GM12874 (cell line): ENCODE results near the gene ACOT7.

Experiments used
- TF ChIP-seq, protein P1 (sequence below): IDR thresholded peaks from 2 replicates; pipeline ENCODE4 v1.5.1; 2011; ENCODE audit warnings: low read depth, mild to moderate bottlenecking, control low read depth, low read length, moderate library complexity; ENCODE audit not compliant: insufficient read depth

Gene ACOT7

DNA sequence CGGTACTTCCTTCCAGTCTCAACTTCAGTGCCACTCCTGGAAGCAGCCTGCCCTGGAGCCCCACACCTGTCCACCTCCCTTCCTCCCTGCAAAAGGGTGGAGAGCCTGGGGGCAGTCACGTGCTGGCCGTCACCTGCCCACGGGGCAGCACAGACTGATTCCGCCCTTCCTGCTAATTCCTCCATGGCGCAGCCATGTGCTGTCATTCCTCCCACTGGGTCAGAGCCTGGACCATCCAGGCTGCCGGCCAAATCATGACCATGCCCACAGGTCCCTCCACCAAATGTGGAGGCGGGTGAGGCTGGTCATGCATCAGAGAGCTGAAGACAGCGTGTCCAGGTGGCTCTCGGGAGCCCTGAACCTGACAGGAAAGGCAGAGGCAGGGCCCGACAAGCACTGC, 108.2 kb downstream of the ACOT7 start:
- TF ChIP-seq, protein P1, sequence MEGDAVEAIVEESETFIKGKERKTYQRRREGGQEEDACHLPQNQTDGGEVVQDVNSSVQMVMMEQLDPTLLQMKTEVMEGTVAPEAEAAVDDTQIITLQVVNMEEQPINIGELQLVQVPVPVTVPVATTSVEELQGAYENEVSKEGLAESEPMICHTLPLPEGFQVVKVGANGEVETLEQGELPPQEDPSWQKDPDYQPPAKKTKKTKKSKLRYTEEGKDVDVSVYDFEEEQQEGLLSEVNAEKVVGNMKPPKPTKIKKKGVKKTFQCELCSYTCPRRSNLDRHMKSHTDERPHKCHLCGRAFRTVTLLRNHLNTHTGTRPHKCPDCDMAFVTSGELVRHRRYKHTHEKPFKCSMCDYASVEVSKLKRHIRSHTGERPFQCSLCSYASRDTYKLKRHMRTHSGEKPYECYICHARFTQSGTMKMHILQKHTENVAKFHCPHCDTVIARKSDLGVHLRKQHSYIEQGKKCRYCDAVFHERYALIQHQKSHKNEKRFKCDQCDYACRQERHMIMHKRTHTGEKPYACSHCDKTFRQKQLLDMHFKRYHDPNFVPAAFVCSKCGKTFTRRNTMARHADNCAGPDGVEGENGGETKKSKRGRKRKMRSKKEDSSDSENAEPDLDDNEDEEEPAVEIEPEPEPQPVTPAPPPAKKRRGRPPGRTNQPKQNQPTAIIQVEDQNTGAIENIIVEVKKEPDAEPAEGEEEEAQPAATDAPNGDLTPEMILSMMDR: no peak

DNA sequence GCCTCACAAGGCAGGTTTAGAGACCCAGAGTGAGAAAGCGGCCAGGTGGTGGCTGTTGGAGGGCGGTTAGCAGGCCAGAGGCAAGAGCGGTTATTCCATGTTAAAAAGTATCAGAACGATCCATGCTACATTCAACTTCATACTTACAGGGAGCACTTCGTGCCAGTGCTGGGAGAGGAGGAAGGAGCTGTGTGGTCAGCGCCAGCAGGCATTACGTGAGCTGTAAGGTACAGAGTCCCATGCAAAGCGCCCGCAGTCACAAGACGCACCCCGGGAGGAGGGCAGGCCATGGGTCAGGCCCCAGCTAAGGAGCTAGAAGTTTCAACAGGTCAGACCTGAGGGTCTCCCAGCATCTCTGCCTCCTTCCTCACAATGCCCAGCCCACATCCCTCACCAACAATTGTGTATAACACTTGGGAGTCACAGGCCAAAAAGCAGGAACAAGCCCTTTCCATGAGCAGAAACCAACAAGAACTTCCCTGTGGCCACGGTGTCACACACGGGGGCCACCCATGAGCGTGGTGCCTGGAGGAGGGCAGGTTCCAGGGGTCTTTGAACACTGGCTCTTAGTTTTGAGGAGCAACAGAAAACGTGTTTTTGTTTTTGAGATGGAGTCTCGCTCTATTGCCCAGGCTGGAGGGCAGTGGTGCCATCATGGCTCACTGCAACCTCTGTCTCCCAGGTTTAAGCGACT, 110.8 kb downstream of the ACOT7 start:
- TF ChIP-seq, protein P1: no peak

DNA sequence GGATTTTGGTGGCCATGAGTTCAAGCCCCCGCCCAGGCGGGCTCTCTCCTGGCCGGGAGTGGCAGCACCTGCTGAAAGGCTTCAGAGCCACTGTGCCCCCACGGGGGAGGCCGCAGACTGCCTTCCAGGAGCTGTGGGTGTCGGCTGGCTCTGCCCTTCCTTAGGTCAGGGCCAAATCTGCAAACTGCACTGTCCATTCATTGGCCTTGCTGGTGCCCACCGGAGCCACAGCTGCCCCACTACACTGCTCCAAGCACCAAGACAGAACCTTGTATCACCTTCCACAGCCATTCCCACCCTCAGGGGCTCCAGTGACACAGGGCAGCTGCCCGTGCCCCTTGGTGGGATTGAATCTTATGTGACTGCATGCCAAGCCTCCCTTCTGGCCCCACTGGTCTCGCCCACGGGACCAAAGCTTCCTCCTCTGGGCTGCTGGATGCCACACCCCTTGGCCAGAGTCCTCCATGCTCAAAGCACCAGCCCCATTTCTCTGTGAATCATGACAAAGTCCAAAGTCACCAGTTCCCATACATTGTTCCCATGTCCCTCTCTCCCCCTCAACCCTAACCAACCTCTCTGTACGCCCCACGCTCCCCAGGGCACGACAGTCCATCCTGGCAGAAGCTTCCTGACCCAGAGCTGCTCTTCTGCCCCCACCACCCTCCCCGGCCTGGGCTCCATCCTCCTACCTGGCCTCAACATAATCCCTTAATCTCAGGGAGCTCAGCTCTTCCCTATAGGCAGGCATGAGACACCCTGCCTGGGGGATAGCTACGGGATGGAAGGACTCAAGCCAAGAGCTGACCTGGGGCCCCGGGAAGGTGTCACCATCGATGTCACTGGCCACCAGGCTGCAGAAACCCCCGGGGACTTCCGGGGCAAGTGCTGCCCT, 111.8 kb downstream of the ACOT7 start:
- TF ChIP-seq, protein P1: no peak

DNA sequence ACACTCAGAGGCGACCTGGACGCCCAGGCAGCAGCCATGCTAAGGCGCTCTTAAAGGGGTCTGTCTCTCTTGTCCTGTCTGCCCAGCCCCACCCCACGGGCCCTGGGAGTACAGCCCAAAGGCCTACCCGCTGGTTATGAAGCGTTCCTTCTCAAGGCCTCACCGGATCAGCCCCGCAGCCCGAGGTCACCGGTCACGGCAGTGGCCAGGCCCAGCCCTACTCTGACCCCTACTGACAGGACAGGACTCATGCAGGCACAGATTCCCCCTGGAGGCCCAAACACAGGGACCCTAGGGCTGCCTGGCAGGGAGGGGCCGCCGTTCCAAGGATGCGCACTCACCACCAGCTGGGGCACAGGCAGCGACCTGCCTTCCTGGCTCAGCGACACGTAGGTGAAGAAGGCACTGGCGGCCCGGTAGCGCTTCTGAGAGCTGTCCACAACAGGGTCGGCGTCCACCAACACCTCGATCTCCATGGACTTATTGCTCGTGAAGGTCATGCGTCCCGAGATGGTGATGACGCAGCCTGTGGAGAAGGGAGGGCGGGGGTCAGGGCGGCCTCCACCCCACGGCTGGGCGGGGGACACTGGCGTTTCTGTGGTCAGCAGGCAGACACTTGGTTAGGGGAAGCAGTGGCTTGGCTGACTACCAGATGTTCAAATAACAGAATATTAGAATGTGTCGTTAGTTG, 112.7 kb downstream of the ACOT7 start:
- TF ChIP-seq, protein P1: no peak

DNA sequence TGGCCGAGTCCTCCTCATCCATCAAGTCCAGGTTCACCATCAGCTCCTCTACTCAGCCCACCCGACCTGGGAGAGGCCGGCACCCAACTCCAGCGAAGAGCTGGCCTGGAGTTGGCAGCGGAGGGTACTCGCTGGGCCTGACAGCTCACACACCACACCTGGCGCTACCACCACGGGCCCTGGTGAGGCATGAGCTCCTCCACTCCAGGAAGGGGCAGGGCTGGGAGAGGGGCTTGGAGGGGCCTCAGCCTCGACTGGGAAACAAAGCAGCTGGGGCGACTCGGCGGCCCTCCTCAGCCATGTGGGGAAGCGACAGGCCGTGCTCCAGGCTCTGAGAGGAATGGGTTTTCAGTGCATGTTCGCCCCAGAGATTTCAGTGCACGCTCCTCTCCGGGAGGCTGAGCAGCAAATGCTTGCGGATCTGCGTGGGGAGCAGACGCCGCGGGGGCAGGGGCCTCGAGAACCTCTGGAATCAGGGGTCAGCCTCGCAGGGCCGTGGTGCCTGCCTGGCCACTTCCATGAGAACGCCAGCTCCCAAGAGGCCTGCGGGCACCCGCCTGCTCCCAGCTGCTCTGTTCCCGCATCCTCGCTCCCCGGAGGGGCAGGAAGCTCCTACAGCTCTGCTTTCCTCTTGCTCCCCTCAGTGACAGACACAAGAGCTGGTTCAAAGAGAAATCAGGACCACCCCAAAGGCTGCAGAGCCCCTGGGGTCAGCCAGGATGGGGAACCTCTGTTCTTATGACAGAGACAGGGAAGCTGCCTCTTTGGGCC, 113.8 kb downstream of the ACOT7 start:
- TF ChIP-seq, protein P1: no peak

DNA sequence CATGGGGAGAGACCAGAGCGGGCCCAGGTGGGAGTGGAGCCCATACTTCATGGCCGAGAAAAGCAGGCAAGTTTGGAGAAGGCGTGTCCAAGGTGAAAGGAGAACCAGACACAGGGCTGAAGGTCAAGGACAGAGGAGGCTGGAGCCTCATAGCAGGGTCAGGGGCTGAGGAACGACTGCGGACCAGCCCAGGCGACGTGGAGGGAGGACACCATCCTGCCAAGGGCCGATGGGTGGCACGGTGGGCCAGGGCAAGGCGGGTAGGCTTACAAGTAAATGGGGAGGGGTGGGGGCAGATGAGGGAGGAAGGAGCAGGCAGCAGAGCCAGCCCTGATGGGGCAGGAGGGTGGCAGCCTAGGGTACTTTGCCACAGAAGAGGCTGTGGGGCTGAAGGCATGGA, 114.5 kb downstream of the ACOT7 start:
- TF ChIP-seq, protein P1: no peak
